ENCODE data around the gene UVRAG. TPM values are rescaled to one million over a fixed set of nuclear protein-coding genes. Genes with fewer than 3 reads are reported as not detected.

UVRAG gene
- total RNA-seq, 4 donors from 2014 or later: 27.3 to 38.7 (median 33.6) TPM

GRCh38 chr11:76175783-76176182, 360.8 kb downstream of the UVRAG start:
- Histone ChIP-seq H3K9me3 (no peaks in the 10 kb centered on the region), H3K27ac (no peak overlapping the region), H3K4me3 (no peak overlapping the region), H3K36me3 (no peaks in the 10 kb centered on the region), H3K27me3 (no peaks in the 10 kb centered on the region), H3K4me1 (no peaks in the 10 kb centered on the region)
- 42 to 59% methylated on average over 3 to 4 of the region's 4 CpGs for WGBS, 2 donors
- no peak for DNase-seq (ENCODE audit: low spot score in 2 of 2)
- TF ChIP-seq EP300 (IDR thresholded peaks at IDR 0.05) (no peak), CTCF (IDR thresholded peaks at IDR 0.05) (no peak), POLR2A (IDR thresholded peaks at IDR 0.05) (no peak)

- WGBS, 2 donors: 86 to 93% methylated on average over 8 of the region's 9 CpGs
- Histone ChIP-seq H3K27ac (no peak overlapping the region), H3K36me3 (no peaks in the 10 kb centered on the region), H3K27me3 (no peaks in the 10 kb centered on the region), H3K4me3 (no peak overlapping the region), H3K4me1 (no peaks in the 10 kb centered on the region), H3K9me3 (no peaks in the 10 kb centered on the region)
- DNase-seq (ENCODE audit: low spot score in 2 of 2): no peak
- TF ChIP-seq EP300 (IDR thresholded peaks at IDR 0.05) (no peak), CTCF (IDR thresholded peaks at IDR 0.05) (no peak)
Observed at GRCh38 chr11:76176463-76176862, 361.5 kb downstream of the UVRAG start.

GRCh38 chr11:76177250-76177686, 362.3 kb downstream of the UVRAG start:
- Histone ChIP-seq H3K27ac (no peak overlapping the region), H3K9me3 (no peaks in the 10 kb centered on the region), H3K4me3 (no peak overlapping the region), H3K36me3 (no peaks in the 10 kb centered on the region), H3K27me3 (no peaks in the 10 kb centered on the region), H3K4me1 (no peaks in the 10 kb centered on the region)
- DNase-seq (ENCODE audit: low spot score in 2 of 2): no peak
- 90% methylated on average over 6 of the region's 6 CpGs for WGBS, 2 donors
- TF ChIP-seq POLR2A (IDR thresholded peaks at IDR 0.05): no peak

- DNase-seq (ENCODE audit: low spot score in 2 of 2): no peak
- H3K27me3 ChIP-seq: no peaks in the 10 kb centered on the region
- no peaks in the 10 kb centered on the region for H3K9me3 ChIP-seq
- H3K4me3 ChIP-seq: no peak overlapping the region
- no peaks in the 10 kb centered on the region for H3K36me3 ChIP-seq
- H3K4me1 ChIP-seq: no peaks in the 10 kb centered on the region
- TF ChIP-seq EP300 (IDR thresholded peaks at IDR 0.05) (no peak), CTCF (IDR thresholded peaks at IDR 0.05) (no peak), POLR2A (IDR thresholded peaks at IDR 0.05) (no peak)
- H3K27ac ChIP-seq: no peak overlapping the region
- 81 to 87% methylated on average over 11 to 13 of the region's 13 CpGs for WGBS, 2 donors
Observed at GRCh38 chr11:76179147-76179546, 364.1 kb downstream of the UVRAG start.

GRCh38 chr11:76181371-76181770, 366.4 kb downstream of the UVRAG start:
- 79 to 92% methylated on average over 15 of the region's 15 CpGs for WGBS, 2 donors
- Histone ChIP-seq H3K9me3 (no peaks in the 10 kb centered on the region), H3K4me3 (no peak overlapping the region), H3K27ac (no peak overlapping the region), H3K4me1 (peaks cover 0 to 12% (median 0%) of the 10 kb centered on the region in 4 donors), H3K36me3 (no peaks in the 10 kb centered on the region), H3K27me3 (no peaks in the 10 kb centered on the region)
- TF ChIP-seq EP300 (IDR thresholded peaks at IDR 0.05): no peak
- no peak for TF ChIP-seq POLR2A (IDR thresholded peaks at IDR 0.05)
- no peak for TF ChIP-seq CTCF (IDR thresholded peaks at IDR 0.05)
- DNase-seq (ENCODE audit: low spot score in 2 of 2): no peak

- WGBS, 2 donors: 64 to 68% methylated on average over 6 of the region's 7 CpGs
Observed at GRCh38 chr11:76184551-76184993, 369.6 kb downstream of the UVRAG start.

More at GRCh38 chr11:76184551-76184993, 369.6 kb downstream of the UVRAG start:
- no peaks in the 10 kb centered on the region for H3K27me3 ChIP-seq
- H3K4me3 ChIP-seq: no peak overlapping the region
- no peak overlapping the region for H3K27ac ChIP-seq
- TF ChIP-seq EP300 (IDR thresholded peaks at IDR 0.05) (no peak), POLR2A (IDR thresholded peaks at IDR 0.05) (no peak)
- H3K9me3 ChIP-seq: no peaks in the 10 kb centered on the region
- DNase-seq (ENCODE audit: low spot score in 2 of 2): no peak
- H3K36me3 ChIP-seq: no peaks in the 10 kb centered on the region
- peaks cover 0 to 19% (median 0%) of the 10 kb centered on the region in 4 donors for H3K4me1 ChIP-seq

All from tibial nerve (tissue), 4 donors.